ENCODE results near the gene ADAMTS15. TPM values are rescaled to one million over a fixed set of nuclear protein-coding genes. Genes with fewer than 3 reads are reported as not detected.

Gene ADAMTS15
- total and polyA plus RNA-seq, 2 donors (not counting 1 experiment from before 2014, with no cell fraction given) = 18.2 to 24.9 TPM

DNA sequence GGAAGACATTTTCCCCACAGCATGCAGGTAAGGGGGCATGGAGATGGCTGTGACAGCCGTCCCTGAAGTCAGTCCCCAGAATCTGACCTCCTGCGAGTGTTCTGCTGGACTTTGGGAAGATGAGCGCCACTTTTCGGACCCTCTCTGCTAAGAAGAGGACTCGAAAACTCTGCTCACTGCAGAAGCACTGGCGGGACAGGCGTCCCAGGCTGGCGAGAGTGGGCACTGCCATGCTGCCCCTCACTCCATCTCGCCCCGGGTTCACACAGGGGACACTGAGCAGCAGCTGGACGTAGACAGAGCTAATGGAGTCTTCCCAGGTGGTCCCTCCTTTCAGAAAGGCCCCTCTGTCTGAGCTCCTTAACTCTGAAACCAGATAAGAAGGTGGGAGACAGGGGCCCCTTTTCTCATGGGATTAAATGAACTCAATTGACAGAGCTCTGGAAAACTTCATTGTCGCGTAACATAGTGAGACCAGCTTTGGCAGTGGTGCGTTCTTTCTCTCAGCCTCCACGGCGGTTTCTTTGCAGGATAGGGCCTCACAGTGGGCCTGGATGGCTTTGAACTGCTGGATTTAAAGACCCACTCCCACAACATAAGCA is 24.8 kb upstream of the ADAMTS15 start:
- TF ChIP-seq, protein P1, sequence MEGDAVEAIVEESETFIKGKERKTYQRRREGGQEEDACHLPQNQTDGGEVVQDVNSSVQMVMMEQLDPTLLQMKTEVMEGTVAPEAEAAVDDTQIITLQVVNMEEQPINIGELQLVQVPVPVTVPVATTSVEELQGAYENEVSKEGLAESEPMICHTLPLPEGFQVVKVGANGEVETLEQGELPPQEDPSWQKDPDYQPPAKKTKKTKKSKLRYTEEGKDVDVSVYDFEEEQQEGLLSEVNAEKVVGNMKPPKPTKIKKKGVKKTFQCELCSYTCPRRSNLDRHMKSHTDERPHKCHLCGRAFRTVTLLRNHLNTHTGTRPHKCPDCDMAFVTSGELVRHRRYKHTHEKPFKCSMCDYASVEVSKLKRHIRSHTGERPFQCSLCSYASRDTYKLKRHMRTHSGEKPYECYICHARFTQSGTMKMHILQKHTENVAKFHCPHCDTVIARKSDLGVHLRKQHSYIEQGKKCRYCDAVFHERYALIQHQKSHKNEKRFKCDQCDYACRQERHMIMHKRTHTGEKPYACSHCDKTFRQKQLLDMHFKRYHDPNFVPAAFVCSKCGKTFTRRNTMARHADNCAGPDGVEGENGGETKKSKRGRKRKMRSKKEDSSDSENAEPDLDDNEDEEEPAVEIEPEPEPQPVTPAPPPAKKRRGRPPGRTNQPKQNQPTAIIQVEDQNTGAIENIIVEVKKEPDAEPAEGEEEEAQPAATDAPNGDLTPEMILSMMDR (conservative IDR thresholded peaks at IDR 0.05 in 1 of 2, IDR thresholded peaks at IDR 0.05 in 1 of 2; ENCODE audit: low read depth in 1 of 2, low read length in 2 of 2) = no peak
- no peak for TF ChIP-seq EZH2 (IDR thresholded peaks at IDR 0.05; ENCODE audit: low read length, missing control alignments)
- peaks cover 41% of the 10 kb centered on the region for H3K27me3 ChIP-seq (ENCODE audit: control insufficient read depth, insufficient read depth, low read length)
- H2AFZ ChIP-seq (ENCODE audit: low read length) = no peak overlapping the region
- DNase-seq (ENCODE audit: low read depth in 2 of 2) = no peak
- H3K4me2 ChIP-seq (ENCODE audit: extremely low read depth, insufficient read depth, low read length) = no peak overlapping the region
- H4K20me1 ChIP-seq (ENCODE audit: control insufficient read depth, extremely low read depth, insufficient read depth, low read length) = no peaks in the 10 kb centered on the region
- H3K36me3 ChIP-seq (ENCODE audit: control insufficient read depth, insufficient read depth, low read length) = no peaks in the 10 kb centered on the region
- no peak overlapping the region for H3K4me3 ChIP-seq (replicated peaks in 1 of 4; ENCODE audit: control extremely low read depth in 1 of 4, insufficient read depth in 1 of 4, low read depth in 3 of 4, low read length in 4 of 4)
- H3K27ac ChIP-seq (ENCODE audit: insufficient read depth, low read length) = no peak overlapping the region
- H3K9me3 ChIP-seq (ENCODE audit: control insufficient read depth, insufficient read depth, low read depth, low read length) = no peaks in the 10 kb centered on the region
- H3K4me1 ChIP-seq (ENCODE audit: control insufficient read depth, extremely low read depth, insufficient read depth, low read length) = peaks cover 14% of the 10 kb centered on the region
- H3K79me2 ChIP-seq (ENCODE audit: control insufficient read depth, insufficient read depth, low read length) = no peaks in the 10 kb centered on the region
- no peak overlapping the region for H3K9ac ChIP-seq (ENCODE audit: insufficient read depth, low read length)

- H4K20me1 ChIP-seq (ENCODE audit: control insufficient read depth, extremely low read depth, insufficient read depth, low read length) = no peaks in the 10 kb centered on the region
- peaks cover 52% of the 10 kb centered on the region for H3K27me3 ChIP-seq (ENCODE audit: control insufficient read depth, insufficient read depth, low read length)
- no peaks in the 10 kb centered on the region for H3K9me3 ChIP-seq (ENCODE audit: control insufficient read depth, insufficient read depth, low read depth, low read length)
- no peak overlapping the region for H3K9ac ChIP-seq (ENCODE audit: insufficient read depth, low read length)
- no peak overlapping the region for H3K4me3 ChIP-seq (replicated peaks in 1 of 4; ENCODE audit: control extremely low read depth in 1 of 4, insufficient read depth in 1 of 4, low read depth in 3 of 4, low read length in 4 of 4)
- H3K79me2 ChIP-seq (ENCODE audit: control insufficient read depth, insufficient read depth, low read length) = no peaks in the 10 kb centered on the region
- H3K4me1 ChIP-seq (ENCODE audit: control insufficient read depth, extremely low read depth, insufficient read depth, low read length) = peaks cover 8% of the 10 kb centered on the region
- H3K4me2 ChIP-seq (ENCODE audit: extremely low read depth, insufficient read depth, low read length) = no peak overlapping the region
- H3K36me3 ChIP-seq (ENCODE audit: control insufficient read depth, insufficient read depth, low read length) = no peaks in the 10 kb centered on the region
- H3K27ac ChIP-seq (ENCODE audit: insufficient read depth, low read length) = no peak overlapping the region
- DNase-seq (ENCODE audit: low read depth in 2 of 2) = no peak
- no peak for TF ChIP-seq EZH2 (IDR thresholded peaks at IDR 0.05; ENCODE audit: low read length, missing control alignments)
- TF ChIP-seq, protein P1 (conservative IDR thresholded peaks at IDR 0.05 in 1 of 2, IDR thresholded peaks at IDR 0.05 in 1 of 2; ENCODE audit: low read depth in 1 of 2, low read length in 2 of 2) = no peak
- no peak overlapping the region for H2AFZ ChIP-seq (ENCODE audit: low read length)
These were observed 23.8 kb upstream of the ADAMTS15 start for GRCh38 chr11:130424613-130425140.

- Histone ChIP-seq H4K20me1 (ENCODE audit: control insufficient read depth, extremely low read depth, insufficient read depth, low read length) (no peaks in the 10 kb centered on the region), H3K4me1 (ENCODE audit: control insufficient read depth, extremely low read depth, insufficient read depth, low read length) (peaks cover 8% of the 10 kb centered on the region), H2AFZ (ENCODE audit: low read length) (no peak overlapping the region), H3K4me3 (replicated peaks in 1 of 4; ENCODE audit: control extremely low read depth in 1 of 4, insufficient read depth in 1 of 4, low read depth in 3 of 4, low read length in 4 of 4) (no peak overlapping the region), H3K27ac (ENCODE audit: insufficient read depth, low read length) (no peak overlapping the region), H3K36me3 (ENCODE audit: control insufficient read depth, insufficient read depth, low read length) (no peaks in the 10 kb centered on the region), H3K9me3 (ENCODE audit: control insufficient read depth, insufficient read depth, low read depth, low read length) (no peaks in the 10 kb centered on the region), H3K27me3 (ENCODE audit: control insufficient read depth, insufficient read depth, low read length) (peaks cover 56% of the 10 kb centered on the region), H3K9ac (ENCODE audit: insufficient read depth, low read length) (no peak overlapping the region), H3K79me2 (ENCODE audit: control insufficient read depth, insufficient read depth, low read length) (no peaks in the 10 kb centered on the region), H3K4me2 (ENCODE audit: extremely low read depth, insufficient read depth, low read length) (no peak overlapping the region)
- no peak for DNase-seq (ENCODE audit: low read depth in 2 of 2)
- TF ChIP-seq, protein P1 (conservative IDR thresholded peaks at IDR 0.05 in 1 of 2, IDR thresholded peaks at IDR 0.05 in 1 of 2; ENCODE audit: low read depth in 1 of 2, low read length in 2 of 2) = no peak
- no peak for TF ChIP-seq EZH2 (IDR thresholded peaks at IDR 0.05; ENCODE audit: low read length, missing control alignments)
These were observed 23.3 kb upstream of the ADAMTS15 start for GRCh38 chr11:130425156-130425555.
